ENCODE measurements around the gene ERN1. TPM values are rescaled to one million over a fixed set of nuclear protein-coding genes. Genes with fewer than 3 reads are reported as not detected.
A peak's percentile ranks its signal among the peaks of the same experiment; 100 is the strongest.

The ERN1 gene
- total and polyA plus RNA-seq, 4 donors = 8.3 to 34.2 (median 19.4) TPM

DNA sequence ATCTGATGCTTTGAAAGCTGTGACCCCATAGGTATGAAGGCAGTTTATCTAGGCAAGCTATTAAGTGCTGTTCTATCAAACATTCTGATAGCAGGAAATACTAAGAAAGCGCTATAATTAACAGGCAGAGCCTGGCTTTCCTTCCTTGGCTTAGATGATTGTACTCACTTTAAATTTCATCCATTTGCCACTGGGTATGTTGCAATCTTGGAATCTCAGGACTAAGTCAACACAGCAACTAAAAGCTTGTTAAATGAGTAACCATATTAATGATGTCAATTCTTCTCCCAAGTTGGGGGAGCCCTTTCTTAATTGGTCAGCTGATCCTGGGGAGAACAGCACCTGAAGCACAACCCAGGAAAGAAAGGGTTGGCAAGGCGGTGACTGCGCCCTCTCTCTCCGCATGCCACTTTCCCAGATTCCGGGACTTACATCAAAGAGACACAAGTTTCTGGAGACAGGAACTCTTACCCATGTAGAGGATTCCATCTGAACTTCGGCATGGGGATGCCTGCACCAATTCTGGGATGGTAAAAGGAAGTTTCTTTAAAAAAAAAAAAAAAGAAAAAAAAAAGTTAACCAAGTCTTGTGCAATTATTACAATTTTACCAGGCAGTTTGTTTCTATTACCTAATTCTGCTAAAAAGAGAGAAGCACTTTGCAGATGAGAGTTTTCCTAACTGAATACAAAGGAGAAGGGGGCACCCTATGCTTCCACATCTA lies 55.1 kb downstream of the ERN1 start:
- H3K4me1 ChIP-seq (ENCODE audit: control insufficient read depth in 5 of 5, insufficient read depth in 5 of 5, low read length in 5 of 5) = peaks cover 3 to 9% (median 4%) of the 10 kb centered on the region in 5 donors
- WGBS, 2 donors = 35 to 47% methylated on average over 6 of the region's 6 CpGs
- H3K9me3 ChIP-seq (ENCODE audit: control insufficient read depth in 4 of 4, insufficient read depth in 3 of 4, low read length in 3 of 4) = peaks cover 0 to 4% (median 2%) of the 10 kb centered on the region in 4 donors
- TF ChIP-seq, protein P1, sequence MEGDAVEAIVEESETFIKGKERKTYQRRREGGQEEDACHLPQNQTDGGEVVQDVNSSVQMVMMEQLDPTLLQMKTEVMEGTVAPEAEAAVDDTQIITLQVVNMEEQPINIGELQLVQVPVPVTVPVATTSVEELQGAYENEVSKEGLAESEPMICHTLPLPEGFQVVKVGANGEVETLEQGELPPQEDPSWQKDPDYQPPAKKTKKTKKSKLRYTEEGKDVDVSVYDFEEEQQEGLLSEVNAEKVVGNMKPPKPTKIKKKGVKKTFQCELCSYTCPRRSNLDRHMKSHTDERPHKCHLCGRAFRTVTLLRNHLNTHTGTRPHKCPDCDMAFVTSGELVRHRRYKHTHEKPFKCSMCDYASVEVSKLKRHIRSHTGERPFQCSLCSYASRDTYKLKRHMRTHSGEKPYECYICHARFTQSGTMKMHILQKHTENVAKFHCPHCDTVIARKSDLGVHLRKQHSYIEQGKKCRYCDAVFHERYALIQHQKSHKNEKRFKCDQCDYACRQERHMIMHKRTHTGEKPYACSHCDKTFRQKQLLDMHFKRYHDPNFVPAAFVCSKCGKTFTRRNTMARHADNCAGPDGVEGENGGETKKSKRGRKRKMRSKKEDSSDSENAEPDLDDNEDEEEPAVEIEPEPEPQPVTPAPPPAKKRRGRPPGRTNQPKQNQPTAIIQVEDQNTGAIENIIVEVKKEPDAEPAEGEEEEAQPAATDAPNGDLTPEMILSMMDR (IDR thresholded peaks at IDR 0.05; ENCODE audit: control extremely low read depth, extremely low read depth) = no peak
- peak; percentile 56 for ATAC-seq (ENCODE audit: insufficient read depth, low FRiP score)
- H3K27me3 ChIP-seq (ENCODE audit: control insufficient read depth in 3 of 3, insufficient read depth in 3 of 3, low read length in 2 of 3) = no peaks in the 10 kb centered on the region
- H3K27ac ChIP-seq (ENCODE audit: low read depth in 1 of 2, low read length in 1 of 2) = peak overlapping the region in 1 of 2 donors; percentile 82
- peak overlapping the region in 1 of 2 donors; percentile 41 for H3K9ac ChIP-seq (ENCODE audit: insufficient read depth in 1 of 2, low read length in 2 of 2)
- no peak overlapping the region for H3K4me3 ChIP-seq
- H3K36me3 ChIP-seq (ENCODE audit: control insufficient read depth in 4 of 4, insufficient read depth in 4 of 4, low read length in 4 of 4) = peaks cover 4 to 28% (median 14%) of the 10 kb centered on the region in 4 donors
- DNase-seq = peak; percentile 38 to 71 (median 54)

DNA sequence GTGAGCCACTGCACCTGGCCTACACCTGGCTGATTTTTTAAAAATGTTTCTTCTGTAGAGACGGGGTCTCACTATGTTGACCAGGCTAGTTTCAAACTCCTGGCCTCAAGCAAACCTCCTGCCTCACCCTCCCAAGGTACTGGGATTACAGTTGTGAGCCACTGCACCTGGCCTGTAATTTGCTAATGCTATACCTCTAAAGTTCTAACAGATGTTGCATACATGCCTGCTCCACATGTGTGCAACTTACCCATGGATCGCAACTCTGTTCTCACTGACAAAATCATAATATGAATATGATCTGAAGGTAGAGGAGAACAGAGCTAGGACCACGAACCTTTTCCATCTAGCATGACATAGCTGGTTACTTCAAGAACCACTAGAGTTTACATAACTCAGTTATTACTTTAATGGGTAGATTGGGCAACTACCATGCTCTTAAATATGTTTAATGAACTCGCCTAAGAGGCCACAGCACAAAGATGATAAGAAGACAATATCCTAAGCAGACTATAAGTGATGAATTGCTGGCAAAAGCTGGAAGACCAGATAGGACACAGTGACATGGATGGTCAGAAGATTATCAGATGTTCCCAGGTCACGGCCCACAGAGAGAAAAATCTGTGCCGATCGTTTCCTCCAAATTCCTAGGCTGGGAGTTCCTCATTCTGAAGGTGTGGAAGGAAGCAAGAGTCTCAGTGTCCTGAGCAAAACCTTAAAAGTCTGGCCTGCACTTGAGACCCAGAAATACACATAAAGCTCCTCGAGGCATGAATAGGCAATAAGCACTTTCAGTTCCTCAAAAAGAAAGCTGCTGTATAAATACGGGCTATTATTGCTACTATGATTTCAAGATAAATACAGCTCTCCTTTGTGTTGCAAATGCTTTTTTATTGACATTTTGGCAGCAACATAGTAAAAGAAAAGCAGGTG lies 55.9 kb downstream of the ERN1 start:
- WGBS, 2 donors = 40 to 46% methylated on average over 9 of the region's 9 CpGs
- ATAC-seq (ENCODE audit: insufficient read depth, low FRiP score) = peak; percentile 49
- no peaks in the 10 kb centered on the region for H3K27me3 ChIP-seq (ENCODE audit: control insufficient read depth in 3 of 3, insufficient read depth in 3 of 3, low read length in 2 of 3)
- H3K4me3 ChIP-seq = no peak overlapping the region
- peak in 2 of 3 donors; percentile 46 to 58 for DNase-seq
- TF ChIP-seq, protein P1 (IDR thresholded peaks at IDR 0.05; ENCODE audit: control extremely low read depth, extremely low read depth) = no peak
- peaks cover 3 to 9% (median 4%) of the 10 kb centered on the region in 5 donors for H3K4me1 ChIP-seq (ENCODE audit: control insufficient read depth in 5 of 5, insufficient read depth in 5 of 5, low read length in 5 of 5)
- peaks cover 2 to 10% (median 8%) of the 10 kb centered on the region in 4 donors for H3K9me3 ChIP-seq (ENCODE audit: control insufficient read depth in 4 of 4, insufficient read depth in 3 of 4, low read length in 3 of 4)
- H3K36me3 ChIP-seq (ENCODE audit: control insufficient read depth in 4 of 4, insufficient read depth in 4 of 4, low read length in 4 of 4) = peaks cover 10 to 28% (median 18%) of the 10 kb centered on the region in 4 donors
- peak overlapping the region in 1 of 2 donors; percentile 41 for H3K9ac ChIP-seq (ENCODE audit: insufficient read depth in 1 of 2, low read length in 2 of 2)
- peak overlapping the region in 1 of 2 donors; percentile 35 for H3K27ac ChIP-seq (ENCODE audit: low read depth in 1 of 2, low read length in 1 of 2)

DNA sequence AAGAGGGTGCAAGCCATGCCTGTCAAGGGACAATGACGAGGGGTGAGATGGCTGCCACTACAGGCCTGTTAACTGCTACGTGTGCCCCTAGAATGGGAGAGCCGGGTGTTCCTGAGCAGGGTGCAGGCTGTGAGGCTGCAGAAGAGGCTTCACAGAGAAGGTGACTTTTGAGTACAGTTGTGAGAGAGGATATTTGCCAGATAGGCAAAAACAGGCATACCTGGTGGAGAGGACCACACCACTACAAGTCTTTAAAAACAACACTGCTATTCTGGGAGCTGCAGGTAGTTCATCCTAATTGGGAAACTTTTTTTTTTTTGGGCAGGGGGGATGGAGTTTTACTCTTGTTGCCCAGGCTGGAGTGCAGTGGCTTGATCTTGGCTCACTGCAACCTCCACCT lies 58.8 kb downstream of the ERN1 start:
- TF ChIP-seq, protein P1 (IDR thresholded peaks at IDR 0.05; ENCODE audit: control extremely low read depth, extremely low read depth) = no peak
- no peaks in the 10 kb centered on the region for H3K27me3 ChIP-seq (ENCODE audit: control insufficient read depth in 3 of 3, insufficient read depth in 3 of 3, low read length in 2 of 3)
- peaks cover 2 to 12% (median 11%) of the 10 kb centered on the region in 4 donors for H3K9me3 ChIP-seq (ENCODE audit: control insufficient read depth in 4 of 4, insufficient read depth in 3 of 4, low read length in 3 of 4)
- ATAC-seq (ENCODE audit: insufficient read depth, low FRiP score) (no peak), DNase-seq (no peak)
- H3K27ac ChIP-seq (ENCODE audit: low read depth in 1 of 2, low read length in 1 of 2) = no peak overlapping the region
- 97 to 98% methylated on average over 3 of the region's 3 CpGs for WGBS, 2 donors
- peaks cover 16 to 38% (median 30%) of the 10 kb centered on the region in 4 donors for H3K36me3 ChIP-seq (ENCODE audit: control insufficient read depth in 4 of 4, insufficient read depth in 4 of 4, low read length in 4 of 4)
- H3K9ac ChIP-seq (ENCODE audit: insufficient read depth in 1 of 2, low read length in 2 of 2) = no peak overlapping the region
- H3K4me1 ChIP-seq (ENCODE audit: control insufficient read depth in 5 of 5, insufficient read depth in 5 of 5, low read length in 5 of 5) = peaks cover 0 to 9% (median 4%) of the 10 kb centered on the region in 5 donors
- no peak overlapping the region for H3K4me3 ChIP-seq
